ENCODE results near the gene PIK3R6. TPM values are rescaled to one million over a fixed set of nuclear protein-coding genes. Genes with fewer than 3 reads are reported as not detected.

PIK3R6 gene
- total RNA-seq = not detected in 2 replicates

GRCh38 chr17:8867361-8867981 is at the start of gene PIK3R6:
Gene PIK3R6 (minus strand): TSS chr17:8867674. CDS start chr17:8849794, 17,880 bp downstream.

GRCh38 chr17:8798846-8799569 is 68.5 kb downstream of the PIK3R6 start, which contains the start of gene MFSD6L:
Gene MFSD6L (minus strand): TSS chr17:8799365. CDS start chr17:8799120, 245 bp downstream.

GRCh38 chr17:8758137-8758596 is 109.3 kb downstream of the PIK3R6 start, which contains the start of gene SPDYE4:
Gene SPDYE4 (minus strand): TSS chr17:8758546. CDS start chr17:8758382, 164 bp downstream.

Other genes starting within 250 kb of the PIK3R6 start
- 116 and 159 TPM in 2 replicates for gene MYH10, start 236.9 kb downstream of the PIK3R6 start, total RNA-seq
- not detected in 2 replicates for gene CCDC42, start 122.8 kb downstream of the PIK3R6 start, total RNA-seq
- not detected in 2 replicates for gene SPDYE4, start 109.1 kb downstream of the PIK3R6 start, total RNA-seq
- not detected in 2 replicates for gene MFSD6L, start 68.3 kb downstream of the PIK3R6 start, total RNA-seq
- not detected in 2 replicates for gene PIK3R5, start 98.0 kb upstream of the PIK3R6 start, total RNA-seq
- gene NTN1, start 153.8 kb upstream of the PIK3R6 start, total RNA-seq = 0.09 and 0.14 TPM in 2 replicates